Activated B cell treated with CpG ODN at 0.5 μM for 24 hours (primary cell): ENCODE measurements around the gene TBC1D14. TPM values are rescaled to one million over a fixed set of nuclear protein-coding genes. Genes with fewer than 3 reads are reported as not detected.
A peak's percentile ranks its signal among the peaks of the same experiment; 100 is the strongest.

ENCODE experiments used
- ATAC-seq: fragments of 200-7000 bp; cut with Tn5 transposase; one replicate; pipeline ENCODE4 v1.10.0; 2021; ENCODE audit warnings: low read depth, mild to moderate bottlenecking, moderate library complexity
- CTCF ChIA-PET: fragments of 350-600 bp; sonication (Branson Sonifier 250); formaldehyde crosslinking; loops from one replicate; lab custom pipeline; 2021; ENCODE audit warnings: antibody characterized with exemption; lab: Charles Lee
- POLR2A ChIA-PET: fragments of 350-600 bp; sonication (Branson Sonifier 250); formaldehyde crosslinking; loops from one replicate; lab custom pipeline; 2021; ENCODE audit warnings: antibody characterized with exemption; lab: Charles Lee
- DNase-seq: peaks from one replicate; pipeline ENCODE4 v3.0.0; 2022
- H3K27ac Mint-ChIP-seq: one replicate; pipeline ENCODE4 v1.8.0; 2020; ENCODE audit warnings: mixed read lengths
- H3K27me3 Mint-ChIP-seq: one replicate; pipeline ENCODE4 v1.8.0; 2021; ENCODE audit warnings: mixed read lengths
- H3K36me3 Mint-ChIP-seq: one replicate; pipeline ENCODE4 v1.8.0; 2021; ENCODE audit warnings: low read depth, mixed read lengths
- H3K4me1 Mint-ChIP-seq: one replicate; pipeline ENCODE4 v1.8.0; 2021; ENCODE audit warnings: mixed read lengths
- H3K4me3 Mint-ChIP-seq: one replicate; pipeline ENCODE4 v1.8.0; 2020; ENCODE audit warnings: mild to moderate bottlenecking, mixed read lengths
- H3K9me3 Mint-ChIP-seq: one replicate; pipeline ENCODE4 v1.8.0; 2020; ENCODE audit warnings: mixed read lengths
- intact Hi-C: fragments of 100-400 bp; cut with micrococcal nuclease; formaldehyde crosslinking; loops from one replicate; pipeline ENCODE4 v1.15.1; 2024
- total RNA-seq: library from RNA; stranded (reverse); gene quantifications from 2 replicates; pipeline ENCODE4 v1.2.3, GENCODE V29; 2022
- TF ChIP-seq, protein P1 (sequence below): fragments of 200-600 bp; IDR thresholded peaks from one replicate; pipeline ENCODE4 v1.8.0; 2022; ENCODE audit warnings: antibody characterized with exemption, mild to moderate bottlenecking

The TBC1D14 gene
- total RNA-seq, 1 donor from 2014 or later: 35.1 TPM

DNA sequence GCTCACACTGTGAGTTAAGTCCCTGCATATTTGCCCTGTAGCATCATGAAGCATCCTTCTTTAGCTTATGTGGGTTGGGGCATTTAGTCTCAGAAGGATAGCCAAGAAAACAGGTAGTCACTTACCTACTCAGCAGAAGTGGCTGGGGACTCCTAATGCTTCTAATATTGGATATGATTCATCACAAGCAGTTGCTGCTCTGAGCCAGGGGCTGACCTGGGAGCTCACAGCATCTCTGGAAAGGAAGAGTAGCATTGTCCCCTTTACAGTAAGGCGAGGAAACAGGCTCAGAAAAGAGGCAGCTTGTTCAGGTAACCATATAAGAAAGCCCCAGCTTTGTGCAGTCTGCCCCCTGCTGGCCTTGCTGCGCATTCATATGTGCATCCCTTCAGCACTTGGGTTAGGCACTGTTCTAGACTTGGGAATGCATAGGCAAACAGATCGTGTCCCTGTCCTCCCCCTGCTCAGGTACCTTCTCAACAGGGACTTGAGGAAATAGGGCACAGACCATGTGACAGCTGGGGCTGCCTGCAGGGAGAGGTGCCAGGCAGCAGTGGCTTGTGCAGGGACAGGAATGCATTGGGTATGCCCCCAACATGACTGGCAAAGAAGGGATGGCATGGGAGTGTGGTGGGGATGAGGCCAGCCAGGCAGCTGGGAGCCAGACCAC lies 35.7 kb upstream of the TBC1D14 start:
- Mint-ChIP-seq H3K27me3 (no peaks in the 10 kb centered on the region), H3K9me3 (no peaks in the 10 kb centered on the region), H3K4me3 (no peak overlapping the region), H3K27ac (no peak overlapping the region), H3K4me1 (peaks cover 12% of the 10 kb centered on the region), H3K36me3 (peaks cover 51% of the 10 kb centered on the region)
- DNase-seq (peak; percentile 50), ATAC-seq (peak; percentile 74)
- TF ChIP-seq, protein P1, sequence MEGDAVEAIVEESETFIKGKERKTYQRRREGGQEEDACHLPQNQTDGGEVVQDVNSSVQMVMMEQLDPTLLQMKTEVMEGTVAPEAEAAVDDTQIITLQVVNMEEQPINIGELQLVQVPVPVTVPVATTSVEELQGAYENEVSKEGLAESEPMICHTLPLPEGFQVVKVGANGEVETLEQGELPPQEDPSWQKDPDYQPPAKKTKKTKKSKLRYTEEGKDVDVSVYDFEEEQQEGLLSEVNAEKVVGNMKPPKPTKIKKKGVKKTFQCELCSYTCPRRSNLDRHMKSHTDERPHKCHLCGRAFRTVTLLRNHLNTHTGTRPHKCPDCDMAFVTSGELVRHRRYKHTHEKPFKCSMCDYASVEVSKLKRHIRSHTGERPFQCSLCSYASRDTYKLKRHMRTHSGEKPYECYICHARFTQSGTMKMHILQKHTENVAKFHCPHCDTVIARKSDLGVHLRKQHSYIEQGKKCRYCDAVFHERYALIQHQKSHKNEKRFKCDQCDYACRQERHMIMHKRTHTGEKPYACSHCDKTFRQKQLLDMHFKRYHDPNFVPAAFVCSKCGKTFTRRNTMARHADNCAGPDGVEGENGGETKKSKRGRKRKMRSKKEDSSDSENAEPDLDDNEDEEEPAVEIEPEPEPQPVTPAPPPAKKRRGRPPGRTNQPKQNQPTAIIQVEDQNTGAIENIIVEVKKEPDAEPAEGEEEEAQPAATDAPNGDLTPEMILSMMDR: no peak
- CTCF ChIA-PET: interaction anchor here (0.6 to 3.8 kb wide), 24 partner anchors 8 to 542 kb away, joined by 3 to 117 read pairs (median 4); partner anchors contain the start of genes BLOC1S4 and KIAA0232
- POLR2A ChIA-PET: interaction anchor here (0.5 to 1.6 kb wide), 5 partner anchors 35 to 234 kb away, joined by 3 to 6 read pairs (median 4); partner anchors contain the start of genes GRPEL1, MRFAP1 and TBC1D14
- intact Hi-C loops: loop anchor here (1.0 to 10.0 kb wide), 6 partner anchors 91 to 623 kb away; partner anchors contain the start of gene MAN2B2

DNA sequence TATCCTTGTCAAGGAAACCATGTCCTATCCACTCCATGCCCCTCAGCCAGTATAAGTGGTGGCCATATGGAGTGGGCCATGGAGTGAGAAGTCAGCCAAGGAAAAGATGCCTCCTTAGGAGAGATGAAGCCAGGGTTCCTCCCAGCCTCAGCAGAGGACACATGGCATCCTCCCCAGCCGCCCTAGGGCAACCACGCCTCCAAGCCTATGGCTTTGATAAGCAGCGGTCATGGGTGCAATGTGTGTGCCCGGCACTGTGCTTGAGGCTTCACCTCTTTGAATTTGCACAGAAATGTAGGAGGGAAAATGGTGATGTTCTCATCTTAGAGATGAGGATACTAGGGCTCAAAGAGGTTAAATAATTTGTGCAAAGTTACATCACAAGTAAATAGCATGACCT lies 34.6 kb upstream of the TBC1D14 start:
- peaks cover 12% of the 10 kb centered on the region for H3K4me1 Mint-ChIP-seq
- no peak overlapping the region for H3K4me3 Mint-ChIP-seq
- TF ChIP-seq, protein P1: no peak
- no peak overlapping the region for H3K27ac Mint-ChIP-seq
- H3K9me3 Mint-ChIP-seq: no peaks in the 10 kb centered on the region
- H3K36me3 Mint-ChIP-seq: peaks cover 58% of the 10 kb centered on the region
- CTCF ChIA-PET: interaction anchor here (1.0 to 3.8 kb wide), 9 partner anchors 9 to 201 kb away, joined by 3 to 117 read pairs (median 9); partner anchors contain the start of gene BLOC1S4
- no peak for ATAC-seq
- POLR2A ChIA-PET: interaction anchor here (1.1 kb wide), 1 partner anchor 235 kb away, joined by 3 read pairs; the partner anchor contains the start of gene MRFAP1
- intact Hi-C loops: loop anchor here (1.0 to 10.0 kb wide), 6 partner anchors 92 to 624 kb away; partner anchors contain the start of gene MAN2B2
- no peak for DNase-seq
- H3K27me3 Mint-ChIP-seq: no peaks in the 10 kb centered on the region

DNA sequence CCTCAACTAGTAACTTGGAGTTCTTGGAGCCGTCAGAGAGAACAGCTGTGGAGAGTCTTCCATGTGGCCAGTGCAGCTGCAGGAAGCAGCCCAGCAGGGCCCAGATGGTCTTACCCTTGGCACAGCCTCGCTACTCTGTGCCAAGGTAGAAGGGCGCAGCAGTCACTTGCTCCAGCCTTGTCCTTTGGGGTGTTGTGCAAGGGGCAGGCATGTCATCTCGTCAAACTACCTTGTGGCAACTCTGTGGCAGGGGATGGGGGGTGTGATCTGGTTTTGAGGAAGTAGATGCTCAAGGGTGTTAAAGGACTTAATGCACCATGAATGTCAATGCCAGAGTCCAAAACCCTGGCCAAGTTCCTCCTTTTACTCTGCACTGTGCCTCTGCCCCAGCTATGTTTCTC lies 34.2 kb upstream of the TBC1D14 start:
- intact Hi-C loops: loop anchor here (2.0 to 10.0 kb wide), 2 partner anchors 301 to 625 kb away; partner anchors contain the start of gene MAN2B2
- Mint-ChIP-seq H3K36me3 (peaks cover 61% of the 10 kb centered on the region), H3K4me3 (no peak overlapping the region), H3K27ac (peak overlapping the region; percentile 41), H3K27me3 (no peaks in the 10 kb centered on the region), H3K9me3 (no peaks in the 10 kb centered on the region), H3K4me1 (peaks cover 12% of the 10 kb centered on the region)
- CTCF ChIA-PET: interaction anchor here (1.0 to 3.8 kb wide), 3 partner anchors 109 to 195 kb away, joined by 3 to 117 read pairs (median 3); partner anchors contain the start of gene BLOC1S4
- ATAC-seq (peak; percentile 89), DNase-seq (no peak)
- TF ChIP-seq, protein P1: no peak
- POLR2A ChIA-PET: no interaction called here

DNA sequence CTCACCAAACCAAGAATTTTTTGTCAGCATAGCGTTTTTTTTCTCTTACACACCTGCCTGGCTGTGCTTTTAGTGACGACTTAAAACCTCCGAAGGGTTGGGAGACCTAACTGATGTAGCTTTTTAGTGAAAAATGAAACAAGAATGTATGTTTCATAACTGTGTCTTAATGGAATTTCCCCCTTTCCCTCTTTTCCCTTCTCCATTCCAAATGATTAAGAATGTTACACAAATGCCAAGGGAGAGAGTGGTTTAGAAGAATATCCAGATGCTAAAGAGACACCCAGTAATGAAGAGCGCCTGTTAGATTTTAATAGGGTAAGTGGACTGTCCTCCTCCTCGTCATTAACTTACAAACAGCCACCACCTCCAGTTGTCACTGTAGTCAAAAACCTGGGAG lies 33.2 kb upstream of the TBC1D14 start:
- intact Hi-C loops: loop anchor here (10.0 kb wide), 1 partner anchor 302 kb away; the partner anchor contains the start of gene MAN2B2
- TF ChIP-seq, protein P1: no peak
- Mint-ChIP-seq H3K36me3 (peaks cover 67% of the 10 kb centered on the region), H3K4me1 (peaks cover 12% of the 10 kb centered on the region), H3K4me3 (no peak overlapping the region), H3K27ac (no peak overlapping the region), H3K27me3 (no peaks in the 10 kb centered on the region), H3K9me3 (no peaks in the 10 kb centered on the region)
- POLR2A ChIA-PET: no interaction called here
- CTCF ChIA-PET: no interaction called here
- DNase-seq (no peak), ATAC-seq (no peak)

DNA sequence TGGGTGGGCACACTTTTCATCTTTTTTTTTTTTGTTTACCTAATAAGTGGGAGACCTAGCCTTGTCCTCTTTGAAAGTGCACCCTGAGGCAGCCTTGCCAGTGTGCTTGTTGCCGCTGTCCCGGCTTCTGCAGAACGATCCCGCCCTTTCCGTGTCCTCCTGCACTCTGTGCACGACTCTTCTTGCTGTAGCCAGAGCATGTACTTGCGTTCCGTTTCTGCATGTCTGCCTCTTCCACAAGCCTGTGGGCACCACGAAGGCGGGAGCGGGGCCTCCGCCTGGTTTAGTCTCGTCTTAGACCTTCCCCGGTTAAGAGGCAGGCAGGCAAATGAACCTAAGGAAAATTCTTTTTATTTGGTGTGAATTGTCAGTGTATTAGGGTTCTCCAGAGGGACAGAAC lies 32.6 kb upstream of the TBC1D14 start:
- Mint-ChIP-seq H3K27ac (no peak overlapping the region), H3K4me3 (no peak overlapping the region), H3K9me3 (no peaks in the 10 kb centered on the region), H3K36me3 (peaks cover 67% of the 10 kb centered on the region), H3K27me3 (no peaks in the 10 kb centered on the region), H3K4me1 (peaks cover 12% of the 10 kb centered on the region)
- intact Hi-C loops: loop anchor here (10.0 kb wide), 1 partner anchor 302 kb away; the partner anchor contains the start of gene MAN2B2
- ATAC-seq (no peak), DNase-seq (no peak)
- POLR2A ChIA-PET: no interaction called here
- CTCF ChIA-PET: no interaction called here
- TF ChIP-seq, protein P1: no peak
